Smooth muscle cell of bladder (primary cell): ENCODE measurements around the gene KLC4. TPM values are rescaled to one million over a fixed set of nuclear protein-coding genes. Genes with fewer than 3 reads are reported as not detected.

Source experiments
- total RNA-seq: library from RNA; depleted of rRNA; stranded (reverse); fragments of >200 nt; gene quantifications from 2 replicates; pipeline ENCODE4 v1.2.3, GENCODE V29; 2014

The KLC4 gene
- total RNA-seq = 15.5 and 18.7 TPM in 2 replicates

GRCh38 chr6:43059168-43060033 is at the start of gene KLC4, which contains the start of gene MRPL2:
KLC4 (plus strand) TSS chr6:43059631; CDS start chr6:43061336, 1,705 bp downstream.
MRPL2 (minus strand) TSS chr6:43059434; CDS start chr6:43059381, 53 bp downstream.

GRCh38 chr6:43013843-43014433 is 45.5 kb upstream of the KLC4 start, which contains the start of the genes KLHDC3 and MEA1:
KLHDC3 (plus strand) TSS chr6:43014249; CDS start chr6:43017193, 2,944 bp downstream.
MEA1 (minus strand) TSS chr6:43013946; CDS start chr6:43013813, 133 bp downstream.

GRCh38 chr6:43021270-43022047 is 38.0 kb upstream of the KLC4 start, which contains the start of gene RRP36:
RRP36 (plus strand) TSS chr6:43021623; CDS start chr6:43021655, 32 bp downstream.

GRCh38 chr6:43053545-43054205 is 5.8 kb upstream of the KLC4 start, which contains the start of gene CUL7:
CUL7 (minus strand) TSS chr6:43053851; CDS start chr6:43052788, 1,063 bp downstream.

GRCh38 chr6:43075670-43076463 is 16.4 kb downstream of the KLC4 start, which contains the start of gene PTK7:
PTK7 (plus strand) TSS chr6:43076314; CDS start chr6:43076489, 175 bp downstream.

Other genes starting within 250 kb of the KLC4 start
- gene RPL7L1, start 180.0 kb upstream of the KLC4 start, total RNA-seq = 86.3 and 91.4 TPM in 2 replicates
- gene PTCRA, start 143.6 kb upstream of the KLC4 start, total RNA-seq = not detected in 2 replicates
- 21.9 and 33.7 TPM in 2 replicates for gene CNPY3, start 130.2 kb upstream of the KLC4 start, total RNA-seq
- gene GNMT, start 98.9 kb upstream of the KLC4 start, total RNA-seq = not detected in 2 replicates
- 23.5 and 53.9 TPM in 2 replicates for gene PEX6, start 80.5 kb upstream of the KLC4 start, total RNA-seq
- gene PPP2R5D, start 75.1 kb upstream of the KLC4 start, total RNA-seq = 29.6 and 31.5 TPM in 2 replicates
- 59.2 and 66.3 TPM in 2 replicates for gene MEA1, start 45.7 kb upstream of the KLC4 start, total RNA-seq
- 64.4 and 86.1 TPM in 2 replicates for gene KLHDC3, start 45.4 kb upstream of the KLC4 start, total RNA-seq
- 76.1 and 80.2 TPM in 2 replicates for gene RRP36, start 38.0 kb upstream of the KLC4 start, total RNA-seq
- 44.5 and 49.3 TPM in 2 replicates for gene CUL7, start 5.8 kb upstream of the KLC4 start, total RNA-seq
- 16.5 and 18.1 TPM in 2 replicates for gene MRPL2, start 197 bp upstream of the KLC4 start, total RNA-seq
- gene PTK7, start 16.7 kb downstream of the KLC4 start, total RNA-seq = 141 and 147 TPM in 2 replicates
- gene SRF, start 111.6 kb downstream of the KLC4 start, total RNA-seq = 13.8 and 18.7 TPM in 2 replicates
- gene CUL9, start 122.6 kb downstream of the KLC4 start, total RNA-seq = 18.5 and 27.7 TPM in 2 replicates
- 45.9 and 54.5 TPM in 2 replicates for gene DNPH1, start 169.8 kb downstream of the KLC4 start, total RNA-seq
- not detected in 2 replicates for gene TTBK1, start 183.8 kb downstream of the KLC4 start, total RNA-seq
- gene SLC22A7, start 238.6 kb downstream of the KLC4 start, total RNA-seq = not detected in 2 replicates
- 0.18 TPM in 1 of 2 replicates, not detected in the other for gene CRIP3, start 249.2 kb downstream of the KLC4 start, total RNA-seq